ENCODE measurements around the gene PRCC. TPM values are rescaled to one million over a fixed set of nuclear protein-coding genes. Genes with fewer than 3 reads are reported as not detected.

Gene PRCC
- total and polyA plus RNA-seq, 2 of the 8 experiments (the other 6 are each of a cell fraction or from before 2014, with no cell fraction given): 95.2 to 115 TPM

- peak overlapping the region; percentile 29; the same call in 1 of the 2 replicates for H2BK15ac ChIP-seq (ENCODE audit: low read length)
- H2BK120ac ChIP-seq (replicated peaks; ENCODE audit: low read depth, low read length): no peak overlapping the region
- no peaks in the 10 kb centered on the region for H3K79me1 ChIP-seq (ENCODE audit: low read depth, low read length)
- H3K56ac ChIP-seq (replicated peaks; ENCODE audit: insufficient read length, low read depth, low read length): no peak overlapping the region
- 51% methylated on average over 13 of the region's 14 CpGs; no CpG with 5 or more reads in 1 of the 2 experiments for WGBS, 2 experiments (ENCODE audit: extremely low coverage in 1 of 2, insufficient coverage in 1 of 2, insufficient read length in 1 of 2, insufficient replicate concordance in 2 of 2, low coverage in 1 of 2, low lambda C conversion rate in 2 of 2, missing lambda C conversion rate in 1 of 2)
- no peak overlapping the region for H2BK5ac ChIP-seq (ENCODE audit: low read depth, low read length)
- H3K14ac ChIP-seq (ENCODE audit: insufficient read length): no peak overlapping the region
- H3K4me3 ChIP-seq (ENCODE audit: extremely low read depth in 1 of 4, insufficient read depth in 2 of 4, low read depth in 3 of 4, low read length in 4 of 4): peak overlapping the region; percentile 31 to 58 (median 39); a peak in 7 of 8 replicates
- no peak overlapping the region; the same call in 1 of the 2 replicates for H4K8ac ChIP-seq (ENCODE audit: extremely low read depth, insufficient read depth, low read length)
- H2AFZ ChIP-seq (ENCODE audit: low read length): no peak overlapping the region
- no peak overlapping the region; the same call in 1 of the 2 replicates for H3K18ac ChIP-seq (ENCODE audit: extremely low read depth, low read length)
- H4K5ac ChIP-seq (ENCODE audit: insufficient read length, low read depth, low read length): no peak overlapping the region
- H3K79me2 ChIP-seq (ENCODE audit: control insufficient read depth in 1 of 2, insufficient read depth in 2 of 2, low read length in 2 of 2): no peaks in the 10 kb centered on the region
- H3K9me3 ChIP-seq (ENCODE audit: insufficient read depth in 2 of 2, low read depth in 1 of 2, low read length in 1 of 2): no peaks in the 10 kb centered on the region
- no peak overlapping the region for H3K23ac ChIP-seq (ENCODE audit: insufficient read length)
- peaks cover 7 to 19% of the 10 kb centered on the region in 2 experiments for H4K20me1 ChIP-seq (replicated peaks in 1 of 2; ENCODE audit: control insufficient read depth in 1 of 2, insufficient read depth in 2 of 2, low read length in 2 of 2)
- peak overlapping the region; percentile 87 to 92 for H3K4me2 ChIP-seq (ENCODE audit: insufficient read depth in 1 of 2, low read depth in 2 of 2, low read length in 2 of 2)
- no peak for DNase-seq (ENCODE audit: low read depth in 1 of 2, low spot score in 2 of 2)
- H3K36me3 ChIP-seq (ENCODE audit: control insufficient read depth in 2 of 4, insufficient read depth in 4 of 4, low read length in 3 of 4): no peaks in the 10 kb centered on the region
- CTCF ChIA-PET (ENCODE audit: partially characterized antibody): interaction anchor here (0.6 to 25.2 kb wide), 7 partner anchors 8 to 168 kb away, joined by 3 to 719 read pairs (median 10); partner anchors contain the start of genes INSRR, NES, NTRK1 and PEAR1
- no peak overlapping the region for H2BK12ac ChIP-seq (ENCODE audit: low read depth, low read length)
- H2BK20ac ChIP-seq (ENCODE audit: low read length): no peak overlapping the region
- H3K27ac ChIP-seq (ENCODE audit: low read depth, low read length): no peak overlapping the region
- H2AK5ac ChIP-seq (ENCODE audit: low read depth, low read length): no peak overlapping the region
- peaks cover 64 to 80% (median 77%) of the 10 kb centered on the region in 4 experiments for H3K27me3 ChIP-seq (replicated peaks in 1 of 4; ENCODE audit: control insufficient read depth in 3 of 4, extremely low read depth in 1 of 4, insufficient read depth in 3 of 4, low read length in 3 of 4)
- POLR2A ChIA-PET (ENCODE audit: partially characterized antibody): interaction anchor here (0.9 kb wide), 1 partner anchor 9 kb away, joined by 3 read pairs; no protein-coding TSS in a partner anchor
- peaks cover 12% of the 10 kb centered on the region for H3K23me2 ChIP-seq (ENCODE audit: low read depth, low read length)
- no peak overlapping the region for H4K91ac ChIP-seq (replicated peaks; ENCODE audit: insufficient read length, low read length)
- H3K9ac ChIP-seq (replicated peaks in 1 of 4; ENCODE audit: extremely low read depth in 1 of 4, low read depth in 3 of 4, low read length in 3 of 4): no peak overlapping the region
- H3K4me1 ChIP-seq (replicated peaks in 1 of 4; ENCODE audit: control insufficient read depth in 3 of 4, insufficient read depth in 4 of 4, low read length in 3 of 4): peaks cover 0 to 25% (median 12%) of the 10 kb centered on the region in 4 experiments; a peak in 5 of 7 replicates
- no peak overlapping the region for H3K4ac ChIP-seq (replicated peaks; ENCODE audit: insufficient read length, low read depth, low read length)
- FAIRE-seq: no peak
- TF ChIP-seq EZH2 (IDR thresholded peaks at IDR 0.05; ENCODE audit: low read depth, low read length, severe bottlenecking) (no peak), RBBP5 (IDR thresholded peaks at IDR 0.05; ENCODE audit: borderline replicate concordance, low read depth, low read length) (no peak)
- TF ChIP-seq, protein P1, sequence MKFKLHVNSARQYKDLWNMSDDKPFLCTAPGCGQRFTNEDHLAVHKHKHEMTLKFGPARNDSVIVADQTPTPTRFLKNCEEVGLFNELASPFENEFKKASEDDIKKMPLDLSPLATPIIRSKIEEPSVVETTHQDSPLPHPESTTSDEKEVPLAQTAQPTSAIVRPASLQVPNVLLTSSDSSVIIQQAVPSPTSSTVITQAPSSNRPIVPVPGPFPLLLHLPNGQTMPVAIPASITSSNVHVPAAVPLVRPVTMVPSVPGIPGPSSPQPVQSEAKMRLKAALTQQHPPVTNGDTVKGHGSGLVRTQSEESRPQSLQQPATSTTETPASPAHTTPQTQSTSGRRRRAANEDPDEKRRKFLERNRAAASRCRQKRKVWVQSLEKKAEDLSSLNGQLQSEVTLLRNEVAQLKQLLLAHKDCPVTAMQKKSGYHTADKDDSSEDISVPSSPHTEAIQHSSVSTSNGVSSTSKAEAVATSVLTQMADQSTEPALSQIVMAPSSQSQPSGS (IDR thresholded peaks at IDR 0.05; ENCODE audit: low read length): no peak
Observed at GRCh38 chr1:156844638-156845037, 77.3 kb downstream of the PRCC start.
